NB4 (cell line): ENCODE measurements around the gene EFNA4.

Experiments used
- DNase-seq: peaks from one replicate; pipeline ENCODE4 v3.0.0; 2010; ENCODE audit warnings: low read depth
- H3K4me3 ChIP-seq: one replicate; pipeline ENCODE4 v1.5.1; 2011; ENCODE audit warnings: mild to moderate bottlenecking, low read depth, low read length, moderate library complexity
- MYC ChIP-seq: IDR thresholded peaks from 2 replicates; pipeline ENCODE4 v1.6.1; 2011; ENCODE audit warnings: low read depth, low read length
- POLR2A ChIP-seq: IDR thresholded peaks from 2 replicates; pipeline ENCODE4 v1.6.1; 2011; ENCODE audit warnings: mild to moderate bottlenecking; ENCODE audit not compliant: insufficient read length; ENCODE audit errors: extremely low read depth
- TF ChIP-seq, protein P1 (sequence below): IDR thresholded peaks from 2 replicates; pipeline ENCODE4 v1.6.1; 2011; ENCODE audit warnings: low read depth, low read length
- TF ChIP-seq, protein P2 (sequence below): IDR thresholded peaks from one replicate; pipeline ENCODE4 v1.5.1; 2012; ENCODE audit warnings: low read depth, low read length

Gene EFNA4

DNA sequence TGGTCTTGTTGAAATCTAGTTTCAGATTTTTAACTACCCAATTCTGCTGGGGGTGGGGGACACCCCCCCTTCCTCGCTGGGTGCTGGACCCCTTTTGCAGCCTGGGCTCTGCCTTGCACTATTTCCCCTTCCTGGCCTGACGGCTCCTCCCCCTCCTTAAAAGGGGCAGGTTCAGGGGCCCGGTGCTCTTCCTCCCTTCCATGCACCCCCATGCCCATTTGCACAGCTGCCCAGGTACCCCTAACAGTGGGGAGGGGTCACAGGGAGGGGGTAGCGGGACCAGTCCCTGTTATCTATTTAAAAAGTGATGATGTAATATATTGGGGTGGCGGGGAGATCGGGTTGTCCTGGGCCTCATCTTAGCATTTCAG, 45.6 kb upstream of the EFNA4 start:
- TF ChIP-seq, protein P1, sequence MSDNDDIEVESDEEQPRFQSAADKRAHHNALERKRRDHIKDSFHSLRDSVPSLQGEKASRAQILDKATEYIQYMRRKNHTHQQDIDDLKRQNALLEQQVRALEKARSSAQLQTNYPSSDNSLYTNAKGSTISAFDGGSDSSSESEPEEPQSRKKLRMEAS = no peak
- TF ChIP-seq, protein P2, sequence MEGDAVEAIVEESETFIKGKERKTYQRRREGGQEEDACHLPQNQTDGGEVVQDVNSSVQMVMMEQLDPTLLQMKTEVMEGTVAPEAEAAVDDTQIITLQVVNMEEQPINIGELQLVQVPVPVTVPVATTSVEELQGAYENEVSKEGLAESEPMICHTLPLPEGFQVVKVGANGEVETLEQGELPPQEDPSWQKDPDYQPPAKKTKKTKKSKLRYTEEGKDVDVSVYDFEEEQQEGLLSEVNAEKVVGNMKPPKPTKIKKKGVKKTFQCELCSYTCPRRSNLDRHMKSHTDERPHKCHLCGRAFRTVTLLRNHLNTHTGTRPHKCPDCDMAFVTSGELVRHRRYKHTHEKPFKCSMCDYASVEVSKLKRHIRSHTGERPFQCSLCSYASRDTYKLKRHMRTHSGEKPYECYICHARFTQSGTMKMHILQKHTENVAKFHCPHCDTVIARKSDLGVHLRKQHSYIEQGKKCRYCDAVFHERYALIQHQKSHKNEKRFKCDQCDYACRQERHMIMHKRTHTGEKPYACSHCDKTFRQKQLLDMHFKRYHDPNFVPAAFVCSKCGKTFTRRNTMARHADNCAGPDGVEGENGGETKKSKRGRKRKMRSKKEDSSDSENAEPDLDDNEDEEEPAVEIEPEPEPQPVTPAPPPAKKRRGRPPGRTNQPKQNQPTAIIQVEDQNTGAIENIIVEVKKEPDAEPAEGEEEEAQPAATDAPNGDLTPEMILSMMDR = no peak
- TF ChIP-seq POLR2A = peak; percentile 15
- no peak for DNase-seq
- peak overlapping the region; percentile 46 for H3K4me3 ChIP-seq

DNA sequence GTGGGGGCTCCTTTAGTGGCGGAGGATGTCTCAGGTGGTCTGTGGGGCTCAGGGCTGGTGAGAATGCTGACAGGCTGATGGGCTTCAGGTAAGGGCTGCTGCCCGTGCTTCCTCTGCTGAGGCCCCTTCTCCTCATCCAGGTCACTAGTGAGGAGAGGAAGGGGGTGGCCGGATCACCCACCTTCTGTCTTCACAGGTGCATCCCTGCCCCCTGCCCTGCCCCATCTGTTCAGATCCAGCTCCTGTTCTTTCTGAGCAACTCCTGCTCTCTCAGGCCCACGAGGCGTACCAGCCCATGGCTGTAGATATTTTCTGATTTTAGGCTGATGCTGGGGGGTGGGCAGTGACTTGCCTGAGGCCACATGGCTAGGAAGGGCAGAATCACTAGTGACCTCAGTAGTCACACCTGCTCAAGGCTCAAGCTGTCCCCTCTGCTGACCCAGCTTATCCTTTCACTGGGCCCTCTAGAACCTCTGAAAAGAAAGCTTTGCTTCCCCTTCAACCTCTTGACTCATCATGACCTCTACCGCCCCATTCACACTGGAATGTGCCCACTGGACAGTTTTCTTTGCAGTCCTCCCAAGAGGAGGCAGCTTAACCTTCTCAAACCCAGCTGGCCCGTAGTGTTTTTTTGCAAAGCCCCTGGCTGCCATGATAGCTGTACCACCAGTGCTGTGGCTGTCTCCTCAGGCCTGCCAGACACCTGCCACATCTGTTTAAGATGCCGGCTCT, 44.8 kb upstream of the EFNA4 start:
- DNase-seq = no peak
- H3K4me3 ChIP-seq = no peak overlapping the region
- TF ChIP-seq, protein P1 = no peak
- no peak for TF ChIP-seq MYC

DNA sequence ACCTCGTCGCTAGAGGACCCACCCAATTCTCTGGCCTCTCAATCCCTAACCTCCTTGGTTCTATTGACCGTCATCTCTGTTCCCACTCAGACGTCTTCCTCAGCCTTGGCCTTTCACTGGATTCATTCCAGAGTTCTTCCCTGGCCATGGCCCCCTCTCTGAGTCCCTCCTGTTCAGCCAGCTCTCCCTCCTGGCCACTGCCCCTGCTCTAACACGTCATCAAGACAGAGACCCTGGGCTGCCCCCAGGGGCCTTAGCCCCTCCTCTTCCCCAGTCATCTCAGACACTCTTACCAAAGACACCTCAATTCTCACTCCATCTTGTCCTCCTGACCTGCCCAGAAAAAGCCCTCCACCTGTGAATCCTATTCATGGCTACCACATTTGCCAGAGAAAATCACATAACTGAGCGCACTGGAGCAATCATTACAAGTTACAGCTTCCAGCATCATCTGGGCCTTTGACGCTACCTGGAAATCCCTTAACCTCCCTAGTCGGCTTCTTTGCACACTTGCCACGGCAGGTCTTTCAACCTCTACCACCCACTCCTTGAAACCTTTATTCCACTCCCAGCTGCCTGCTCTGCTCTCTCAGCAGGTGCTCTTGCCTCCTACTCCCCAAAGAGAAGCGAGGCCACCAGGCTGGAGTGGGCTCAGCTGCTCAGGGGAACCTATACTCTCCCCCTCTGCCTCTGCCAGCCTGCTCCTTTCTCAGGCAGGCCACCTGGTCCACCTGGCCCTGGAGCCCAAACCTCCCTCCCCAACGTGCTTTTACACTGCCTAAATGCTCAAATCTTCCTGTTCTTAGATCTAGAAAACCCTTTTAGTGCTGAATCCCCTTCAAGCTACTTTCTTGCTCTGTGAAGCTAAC, 43.9 kb upstream of the EFNA4 start:
- no peak overlapping the region for H3K4me3 ChIP-seq

DNA sequence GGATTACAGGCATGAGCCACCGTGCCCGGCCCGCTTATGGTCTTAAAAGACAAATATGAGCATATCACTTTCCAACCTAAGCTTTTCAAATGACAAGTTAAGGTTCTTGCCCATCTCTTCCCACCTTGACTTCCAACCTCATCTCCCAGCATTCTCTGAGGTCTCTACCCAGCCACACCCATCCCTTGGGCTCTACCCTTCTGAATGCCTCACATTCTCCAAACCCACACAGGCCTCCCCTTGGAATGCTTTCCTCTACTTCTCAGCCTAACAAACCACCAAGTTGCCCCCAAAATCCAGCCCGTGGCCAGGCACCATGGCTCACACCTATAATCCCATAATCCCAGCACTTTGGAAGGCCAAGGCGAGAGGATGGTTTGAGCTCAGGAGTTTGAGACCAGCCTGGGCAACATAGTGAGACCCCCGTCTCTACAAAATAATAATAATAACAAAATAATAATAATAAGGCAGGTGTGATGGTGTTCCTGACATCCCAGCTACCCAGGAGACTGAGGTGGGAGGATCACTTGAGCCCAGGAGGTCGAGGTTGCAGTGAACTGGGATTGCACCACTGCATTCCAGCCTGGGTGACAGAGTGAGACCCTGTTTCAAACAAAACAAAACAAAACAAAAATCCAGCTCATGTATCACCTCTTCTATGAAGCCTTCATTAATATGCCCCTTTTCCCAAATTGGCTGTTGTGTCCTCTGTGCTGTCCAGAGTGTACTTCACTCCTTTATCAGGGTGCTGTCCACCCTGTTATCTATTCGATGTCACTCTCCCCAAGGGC, 41.2 kb upstream of the EFNA4 start:
- no peak for DNase-seq
- TF ChIP-seq MYC (no peak), POLR2A (no peak)
- TF ChIP-seq, protein P1 = no peak
- TF ChIP-seq, protein P2 = no peak
- H3K4me3 ChIP-seq = no peak overlapping the region

More for the DNA sequence above, 43.9 kb upstream of the EFNA4 start:
- DNase-seq = no peak
- TF ChIP-seq, protein P2 = no peak
- TF ChIP-seq, protein P1 = no peak
- TF ChIP-seq POLR2A (no peak), MYC (no peak)

DNA sequence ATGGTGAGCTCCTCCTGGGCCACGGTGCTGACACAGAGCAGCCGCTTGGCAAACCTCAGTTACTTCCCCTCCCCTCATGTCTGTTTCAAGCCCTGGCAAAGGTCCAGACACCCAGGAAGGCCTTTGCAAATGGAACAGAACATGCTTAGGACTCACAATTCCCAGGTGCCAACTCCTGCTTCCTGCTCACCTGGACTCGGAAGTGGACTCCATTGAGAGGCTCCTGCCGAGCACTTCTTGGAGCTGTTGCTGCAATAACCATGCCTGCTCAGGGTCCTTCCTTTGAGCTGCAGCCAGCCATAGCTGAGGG, 40.7 kb upstream of the EFNA4 start:
- DNase-seq = peak; percentile 23
- H3K4me3 ChIP-seq = no peak overlapping the region
- no peak for TF ChIP-seq MYC
- no peak for TF ChIP-seq POLR2A
- TF ChIP-seq, protein P2 = no peak
- TF ChIP-seq, protein P1 = no peak

DNA sequence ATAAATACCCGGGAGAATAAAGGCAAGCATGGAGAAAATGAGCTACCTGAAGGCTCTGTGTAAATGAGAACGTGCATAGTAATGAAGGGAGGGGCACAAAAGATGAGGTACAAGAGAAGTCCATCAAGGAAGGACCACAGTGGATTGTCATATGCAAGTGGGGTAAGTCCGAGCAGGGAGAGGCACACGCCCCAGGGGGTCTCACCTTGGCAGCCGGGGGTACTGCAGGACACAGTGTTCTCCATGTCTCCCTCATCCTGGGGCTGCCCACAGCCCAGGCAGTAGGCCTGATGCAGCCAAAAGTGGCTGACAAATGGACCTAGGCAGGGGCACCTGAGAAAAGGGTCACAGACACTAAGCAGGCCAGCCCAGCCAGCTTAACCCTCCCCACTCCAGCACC, 39.9 kb upstream of the EFNA4 start:
- no peak for TF ChIP-seq POLR2A
- TF ChIP-seq, protein P2 = no peak
- no peak for TF ChIP-seq MYC
- TF ChIP-seq, protein P1 = no peak
- H3K4me3 ChIP-seq = no peak overlapping the region
- no peak for DNase-seq
